Measurements from ENCODE around the gene PRR29.

Gene PRR29

GRCh38 chr17:63983320-63983719 is 14.8 kb upstream of the PRR29 start:
- Histone ChIP-seq H3K9me3 (ENCODE audit: low read length) (peaks cover 2% of the 10 kb centered on the region), H3K4me3 (ENCODE audit: low read length) (no peak overlapping the region), H3K4me1 (ENCODE audit: insufficient read depth, low read length) (no peaks in the 10 kb centered on the region), H3K27me3 (ENCODE audit: insufficient read depth, low read length) (peaks cover 7% of the 10 kb centered on the region), H2AFZ (ENCODE audit: low read depth, low read length) (no peak overlapping the region), H3K36me3 (ENCODE audit: insufficient read depth, low read length) (no peaks in the 10 kb centered on the region)

- peaks cover 5% of the 10 kb centered on the region for H3K27me3 ChIP-seq (ENCODE audit: insufficient read depth, low read length)
- no peaks in the 10 kb centered on the region for H3K36me3 ChIP-seq (ENCODE audit: insufficient read depth, low read length)
- no peak overlapping the region for H3K4me3 ChIP-seq (ENCODE audit: low read length)
- peaks cover 2% of the 10 kb centered on the region for H3K4me1 ChIP-seq (ENCODE audit: insufficient read depth, low read length)
- peaks cover 2% of the 10 kb centered on the region for H3K9me3 ChIP-seq (ENCODE audit: low read length)
- H2AFZ ChIP-seq (ENCODE audit: low read depth, low read length): no peak overlapping the region
These were observed 13.9 kb upstream of the PRR29 start for GRCh38 chr17:63984236-63984635.

- H3K9me3 ChIP-seq (ENCODE audit: low read length): no peaks in the 10 kb centered on the region
- no peak overlapping the region for H2AFZ ChIP-seq (ENCODE audit: low read depth, low read length)
- peaks cover 3% of the 10 kb centered on the region for H3K27me3 ChIP-seq (ENCODE audit: insufficient read depth, low read length)
- peaks cover 2% of the 10 kb centered on the region for H3K4me1 ChIP-seq (ENCODE audit: insufficient read depth, low read length)
- H3K36me3 ChIP-seq (ENCODE audit: insufficient read depth, low read length): no peaks in the 10 kb centered on the region
- no peak overlapping the region for H3K4me3 ChIP-seq (ENCODE audit: low read length)
These were observed 13.3 kb upstream of the PRR29 start for GRCh38 chr17:63984651-63985386.

- no peak overlapping the region for H2AFZ ChIP-seq (ENCODE audit: low read depth, low read length)
These were observed 12.6 kb upstream of the PRR29 start for GRCh38 chr17:63985387-63986140.

GRCh38 chr17:63986821-63987220 is 11.3 kb upstream of the PRR29 start:
- H3K4me3 ChIP-seq (ENCODE audit: low read length): no peak overlapping the region

More at GRCh38 chr17:63985387-63986140, 12.6 kb upstream of the PRR29 start:
- H3K4me3 ChIP-seq (ENCODE audit: low read length): no peak overlapping the region
- H3K36me3 ChIP-seq (ENCODE audit: insufficient read depth, low read length): no peaks in the 10 kb centered on the region
- H3K27me3 ChIP-seq (ENCODE audit: insufficient read depth, low read length): peaks cover 6% of the 10 kb centered on the region
- no peaks in the 10 kb centered on the region for H3K9me3 ChIP-seq (ENCODE audit: low read length)
- H3K4me1 ChIP-seq (ENCODE audit: insufficient read depth, low read length): peaks cover 2% of the 10 kb centered on the region

GRCh38 chr17:63987221-63988126 is 10.7 kb upstream of the PRR29 start:
- H3K36me3 ChIP-seq (ENCODE audit: insufficient read depth, low read length): no peaks in the 10 kb centered on the region
- H3K9me3 ChIP-seq (ENCODE audit: low read length): no peaks in the 10 kb centered on the region
- peaks cover 12% of the 10 kb centered on the region for H3K27me3 ChIP-seq (ENCODE audit: insufficient read depth, low read length)
- H3K4me1 ChIP-seq (ENCODE audit: insufficient read depth, low read length): peaks cover 2% of the 10 kb centered on the region
- H3K4me3 ChIP-seq (ENCODE audit: low read length): no peak overlapping the region
- H2AFZ ChIP-seq (ENCODE audit: low read depth, low read length): no peak overlapping the region

More at GRCh38 chr17:63986821-63987220, 11.3 kb upstream of the PRR29 start:
- H2AFZ ChIP-seq (ENCODE audit: low read depth, low read length): no peak overlapping the region
- no peaks in the 10 kb centered on the region for H3K36me3 ChIP-seq (ENCODE audit: insufficient read depth, low read length)
- peaks cover 7% of the 10 kb centered on the region for H3K27me3 ChIP-seq (ENCODE audit: insufficient read depth, low read length)
- H3K9me3 ChIP-seq (ENCODE audit: low read length): no peaks in the 10 kb centered on the region
- peaks cover 2% of the 10 kb centered on the region for H3K4me1 ChIP-seq (ENCODE audit: insufficient read depth, low read length)

- H3K4me3 ChIP-seq (ENCODE audit: low read length): no peak overlapping the region
- no peaks in the 10 kb centered on the region for H3K9me3 ChIP-seq (ENCODE audit: low read length)
- no peaks in the 10 kb centered on the region for H3K36me3 ChIP-seq (ENCODE audit: insufficient read depth, low read length)
- peaks cover 2% of the 10 kb centered on the region for H3K4me1 ChIP-seq (ENCODE audit: insufficient read depth, low read length)
- no peak overlapping the region for H2AFZ ChIP-seq (ENCODE audit: low read depth, low read length)
- peaks cover 16% of the 10 kb centered on the region for H3K27me3 ChIP-seq (ENCODE audit: insufficient read depth, low read length)
These were observed 10.0 kb upstream of the PRR29 start for GRCh38 chr17:63988127-63988478.

GRCh38 chr17:63988741-63989621 is 9.2 kb upstream of the PRR29 start:
- no peaks in the 10 kb centered on the region for H3K9me3 ChIP-seq (ENCODE audit: low read length)
- no peak overlapping the region for H3K4me3 ChIP-seq (ENCODE audit: low read length)
- no peak overlapping the region for H2AFZ ChIP-seq (ENCODE audit: low read depth, low read length)
- H3K4me1 ChIP-seq (ENCODE audit: insufficient read depth, low read length): peaks cover 2% of the 10 kb centered on the region
- peaks cover 20% of the 10 kb centered on the region for H3K27me3 ChIP-seq (ENCODE audit: insufficient read depth, low read length)
- H3K36me3 ChIP-seq (ENCODE audit: insufficient read depth, low read length): no peaks in the 10 kb centered on the region

GRCh38 chr17:63989622-63990345 is 8.4 kb upstream of the PRR29 start:
- Histone ChIP-seq H3K9me3 (ENCODE audit: low read length) (no peaks in the 10 kb centered on the region), H2AFZ (ENCODE audit: low read depth, low read length) (no peak overlapping the region), H3K36me3 (ENCODE audit: insufficient read depth, low read length) (no peaks in the 10 kb centered on the region), H3K27me3 (ENCODE audit: insufficient read depth, low read length) (peaks cover 20% of the 10 kb centered on the region), H3K4me1 (ENCODE audit: insufficient read depth, low read length) (peaks cover 2% of the 10 kb centered on the region), H3K4me3 (ENCODE audit: low read length) (no peak overlapping the region)

GRCh38 chr17:63991611-63992010 is 6.5 kb upstream of the PRR29 start:
- Histone ChIP-seq H3K4me3 (ENCODE audit: low read length) (no peak overlapping the region), H3K36me3 (ENCODE audit: insufficient read depth, low read length) (no peaks in the 10 kb centered on the region), H3K27me3 (ENCODE audit: insufficient read depth, low read length) (peaks cover 20% of the 10 kb centered on the region), H2AFZ (ENCODE audit: low read depth, low read length) (no peak overlapping the region), H3K4me1 (ENCODE audit: insufficient read depth, low read length) (peaks cover 2% of the 10 kb centered on the region), H3K9me3 (ENCODE audit: low read length) (no peaks in the 10 kb centered on the region)

- H2AFZ ChIP-seq (ENCODE audit: low read depth, low read length): no peak overlapping the region
- no peaks in the 10 kb centered on the region for H3K36me3 ChIP-seq (ENCODE audit: insufficient read depth, low read length)
- H3K27me3 ChIP-seq (ENCODE audit: insufficient read depth, low read length): peaks cover 28% of the 10 kb centered on the region
- H3K4me3 ChIP-seq (ENCODE audit: low read length): no peak overlapping the region
- H3K4me1 ChIP-seq (ENCODE audit: insufficient read depth, low read length): peaks cover 2% of the 10 kb centered on the region
- no peaks in the 10 kb centered on the region for H3K9me3 ChIP-seq (ENCODE audit: low read length)
These were observed 4.7 kb upstream of the PRR29 start for GRCh38 chr17:63993368-63993985.
